Activated CD4-positive, alpha-beta T cell treated with anti-CD3 and anti-CD28 coated beads, Interleukin-2, Interleukin-6, amounts not matched to agents 100 ng/mL and 50 ng/mL, durations not matched to agents 16 hours and 8 hours (primary cell): ENCODE measurements around the gene NR2F2.

Experiments
- DNase-seq: peaks from one replicate; pipeline ENCODE4 v3.0.0-alpha.2; 2020

The NR2F2 gene

DNA sequence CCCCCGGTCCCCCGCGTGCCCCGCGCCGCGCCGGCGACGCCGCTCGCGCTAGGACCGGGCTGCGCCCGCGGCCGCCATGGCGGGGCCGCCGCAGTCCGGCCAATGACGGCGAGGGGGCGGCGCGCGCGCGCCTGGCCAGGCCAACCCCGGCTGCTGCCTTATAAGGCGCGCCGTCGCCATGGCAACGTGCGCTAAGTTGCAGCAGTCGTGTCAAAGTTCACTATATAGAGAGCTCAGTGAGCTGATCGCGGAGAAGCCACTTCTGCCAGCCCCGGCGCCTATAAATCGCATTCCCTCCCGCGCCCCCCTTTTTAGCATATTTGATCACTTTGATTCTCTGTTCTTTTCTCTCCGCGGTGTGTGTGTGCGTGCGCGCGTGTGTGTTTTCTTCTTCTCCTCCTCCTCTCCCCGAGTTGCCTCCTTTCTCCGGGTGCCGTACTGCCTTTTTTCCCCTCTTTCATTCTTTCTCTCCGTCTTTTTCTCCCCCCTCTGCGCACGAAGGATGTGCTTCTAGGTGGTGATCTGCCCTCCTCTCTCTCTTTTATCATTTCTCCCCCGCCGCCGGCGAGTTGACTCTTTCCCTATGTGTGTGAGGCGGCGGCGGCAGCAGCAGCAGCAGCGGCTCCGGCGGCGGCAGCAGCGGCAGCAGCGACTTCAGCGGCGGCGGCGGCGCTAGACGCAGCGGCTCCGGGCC is at the start of gene NR2F2:
Gene NR2F2 (plus strand): TSS at position 251 of the 694 bp plus-strand sequence. CDS start 1,406 bp downstream, outside the sequence.
- peak; percentile 74 for DNase-seq

- DNase-seq, result no peak
These were observed 45.2 kb upstream of the NR2F2 start for GRCh38 chr15:96285305-96285704.

- no peak for DNase-seq
These were observed 44.7 kb upstream of the NR2F2 start for GRCh38 chr15:96285729-96286254.

- DNase-seq, result no peak
These were observed 39.8 kb upstream of the NR2F2 start for GRCh38 chr15:96290679-96291078.

- DNase-seq, result no peak
These were observed 37.9 kb upstream of the NR2F2 start for GRCh38 chr15:96292635-96293034.

GRCh38 chr15:96293441-96293840 is 37.1 kb upstream of the NR2F2 start:
- no peak for DNase-seq

DNA sequence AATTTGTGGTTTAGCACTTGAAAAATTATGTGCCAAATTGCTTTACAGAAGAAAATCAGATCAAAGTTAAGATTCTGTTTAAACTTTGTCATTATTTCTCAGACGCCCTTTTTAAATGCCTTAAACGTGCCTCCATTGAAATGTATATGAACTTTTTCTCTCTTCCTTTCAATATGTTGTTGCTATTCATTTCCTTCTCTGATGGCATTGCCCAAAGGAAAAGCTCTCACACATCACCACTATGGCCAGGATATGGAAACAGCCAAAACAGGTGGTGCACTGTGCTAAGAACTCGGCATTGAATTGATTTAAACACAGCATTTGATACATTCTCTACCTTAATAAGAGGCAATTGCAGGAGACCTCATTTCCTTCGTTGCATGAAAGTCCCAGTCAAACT is 35.7 kb upstream of the NR2F2 start:
- no peak for DNase-seq

DNA sequence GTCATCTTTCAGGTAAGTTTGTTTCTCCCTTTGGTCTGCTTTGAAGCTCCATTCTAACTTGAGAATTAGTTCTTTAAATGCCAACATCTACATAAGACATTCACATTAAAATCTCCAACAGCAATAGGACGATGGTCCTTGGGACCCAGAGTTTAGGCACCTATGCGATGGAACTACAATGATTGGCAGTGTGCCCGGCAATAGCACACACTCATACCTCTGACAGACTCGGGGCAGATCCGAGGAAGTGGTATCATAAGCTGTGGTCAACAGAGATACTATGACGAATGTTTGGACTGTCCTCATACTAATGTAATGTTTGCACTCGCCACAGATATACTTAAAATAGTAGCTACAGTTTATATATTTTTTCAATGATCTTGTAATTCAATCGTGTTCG is 34.2 kb upstream of the NR2F2 start:
- DNase-seq, result no peak

GRCh38 chr15:96297783-96298182 is 32.7 kb upstream of the NR2F2 start:
- no peak for DNase-seq

DNA sequence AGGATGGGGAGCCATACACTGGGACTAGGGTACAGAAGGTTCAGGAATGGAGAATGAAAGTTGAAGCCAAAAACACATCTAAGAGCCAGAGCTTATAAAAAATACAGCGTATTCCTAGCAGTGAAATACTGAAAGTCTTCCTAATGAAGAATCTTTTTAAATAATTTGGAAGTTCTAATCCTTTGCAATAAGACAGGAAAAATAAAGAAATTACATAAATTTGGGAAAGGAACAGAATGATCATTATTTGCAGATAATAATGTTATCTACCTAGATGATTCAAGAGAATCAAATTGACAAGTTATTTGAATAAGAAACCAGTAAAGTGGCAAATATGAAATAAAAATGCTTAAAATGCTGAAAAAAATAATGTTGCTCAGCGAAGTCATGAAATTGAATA is 32.3 kb upstream of the NR2F2 start:
- DNase-seq, result no peak

- no peak for DNase-seq
These were observed 29.7 kb upstream of the NR2F2 start for GRCh38 chr15:96300836-96301235.

DNA sequence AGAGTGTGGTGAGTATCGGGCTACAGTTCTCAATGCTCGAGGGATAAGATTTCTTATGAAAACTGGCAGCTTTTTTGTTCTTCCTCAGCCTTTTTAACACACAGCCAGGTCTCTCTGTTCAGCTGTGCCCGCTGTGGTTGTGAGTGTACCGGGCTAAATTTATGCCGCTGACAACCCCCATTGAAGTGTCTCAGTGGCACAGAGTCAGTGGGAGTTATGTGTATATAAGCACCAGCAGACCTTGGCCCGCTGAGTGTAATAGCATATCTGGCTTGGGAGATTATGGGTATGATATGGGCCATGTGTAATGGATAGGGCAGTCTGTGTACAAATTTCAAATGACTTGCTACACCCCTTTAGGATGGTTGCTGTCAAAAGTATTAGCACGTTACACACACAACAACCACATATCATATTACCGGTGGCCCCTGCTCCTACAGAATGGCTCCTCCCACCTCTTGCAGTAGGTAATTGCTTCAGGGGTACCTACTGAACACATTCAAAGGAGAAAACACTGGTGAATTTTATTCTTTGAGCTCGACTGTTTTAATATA is 26.9 kb upstream of the NR2F2 start:
- DNase-seq, result no peak

DNA sequence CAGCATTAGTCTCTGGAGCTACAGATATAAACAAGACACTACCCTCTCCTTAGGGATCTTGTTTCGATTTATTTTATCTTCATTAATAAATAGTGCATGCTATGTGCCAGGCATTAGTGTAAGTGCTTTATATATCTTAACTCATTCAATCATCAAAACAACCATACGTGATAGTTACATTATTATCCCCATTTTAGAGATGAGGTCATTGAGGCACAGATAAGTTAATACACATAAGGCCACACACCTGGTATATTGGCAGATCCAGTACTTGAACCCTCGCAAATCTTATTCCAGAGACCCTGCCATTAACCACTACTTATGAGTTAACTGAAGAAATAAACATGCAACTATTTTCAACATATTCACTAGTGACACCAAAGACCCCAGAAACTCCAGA is 25.7 kb upstream of the NR2F2 start:
- no peak for DNase-seq

DNA sequence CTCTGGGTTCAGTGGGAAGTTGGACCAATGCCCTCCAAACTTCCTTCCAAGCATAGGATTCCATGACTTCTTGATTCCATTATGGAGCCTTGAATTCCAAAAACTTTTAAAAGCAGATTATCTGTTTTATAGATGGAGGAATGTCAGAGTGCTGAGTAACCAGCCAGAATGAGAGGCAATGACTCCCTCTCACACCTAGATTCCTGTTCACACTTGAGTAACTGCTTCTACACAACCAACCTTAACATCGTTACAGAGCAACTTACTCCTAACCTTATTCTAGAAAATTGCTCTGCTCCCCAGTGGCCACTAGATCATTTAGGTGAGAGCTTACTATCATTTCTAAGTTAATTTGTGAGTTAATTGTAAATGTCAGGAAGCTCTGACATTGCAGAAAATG is 24.2 kb upstream of the NR2F2 start:
- DNase-seq, result no peak

DNA sequence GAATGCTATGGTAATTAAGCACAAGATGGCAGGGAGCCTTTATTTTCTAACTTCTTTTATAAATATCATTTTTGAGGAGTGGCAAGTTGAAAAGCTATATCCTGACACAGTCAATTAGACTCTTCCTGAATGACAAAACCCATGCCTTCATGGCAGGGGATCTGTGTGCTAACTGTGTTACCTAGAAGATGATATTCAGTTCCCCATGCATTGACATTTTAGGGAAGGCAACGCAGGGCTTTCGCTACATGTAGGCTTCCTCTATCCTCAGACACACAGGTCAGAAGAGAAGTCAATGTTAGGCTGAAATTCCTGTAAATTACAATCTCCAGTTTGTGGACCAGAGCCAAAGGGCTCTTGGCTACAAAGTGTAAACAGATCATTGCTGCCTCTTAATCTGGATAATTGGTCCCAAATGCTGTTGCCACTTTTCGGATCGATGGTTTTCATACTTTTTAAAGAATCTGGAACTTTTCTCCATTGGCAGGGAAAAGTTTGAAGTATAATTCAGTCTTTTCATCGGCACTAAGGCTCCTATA is 22.6 kb upstream of the NR2F2 start:
- no peak for DNase-seq

- DNase-seq, result no peak
These were observed 21.3 kb upstream of the NR2F2 start for GRCh38 chr15:96309143-96309660.

- DNase-seq, result no peak
These were observed 19.1 kb upstream of the NR2F2 start for GRCh38 chr15:96311256-96311955.

DNA sequence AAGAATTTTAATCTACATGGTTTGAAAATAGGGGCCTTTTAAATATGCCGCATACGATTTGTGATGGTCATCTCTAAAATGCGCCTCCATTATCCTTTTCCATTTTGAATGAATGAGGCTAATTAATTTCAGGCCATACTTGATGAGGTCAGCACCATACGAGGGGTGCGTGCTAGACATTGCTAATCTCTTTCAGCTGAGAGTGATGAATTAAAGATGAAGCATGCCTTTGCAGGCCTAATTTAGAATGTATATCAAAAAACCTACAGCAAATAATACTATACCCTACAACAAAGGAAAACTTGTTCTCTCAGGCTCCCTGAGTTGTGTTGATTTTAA is 18.6 kb upstream of the NR2F2 start:
- DNase-seq, result no peak

GRCh38 chr15:96312641-96313335 is 17.7 kb upstream of the NR2F2 start:
- DNase-seq, result no peak

DNA sequence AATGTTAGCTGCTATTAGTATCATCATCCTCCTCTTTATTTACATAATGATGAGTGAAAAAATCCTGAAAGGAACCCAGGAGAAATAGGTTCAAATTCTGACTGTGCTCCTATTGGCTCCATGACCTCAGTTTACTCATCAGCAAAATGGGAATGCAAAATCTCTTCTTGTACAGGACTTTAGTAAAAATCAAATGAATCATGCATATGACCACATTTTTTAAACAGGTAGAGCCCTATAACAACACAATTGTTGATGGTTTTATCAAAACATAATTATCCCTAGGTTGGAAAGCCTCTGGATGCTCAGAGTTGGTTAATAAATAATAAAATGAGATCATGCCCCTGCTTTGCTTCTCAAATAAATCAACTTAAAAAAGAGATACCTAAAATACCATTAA is 16.0 kb upstream of the NR2F2 start:
- DNase-seq, result no peak

GRCh38 chr15:96314963-96315362 is 15.5 kb upstream of the NR2F2 start:
- DNase-seq, result no peak

- DNase-seq, result no peak
These were observed 13.4 kb upstream of the NR2F2 start for GRCh38 chr15:96316953-96317629.

GRCh38 chr15:96320107-96320506 is 10.4 kb upstream of the NR2F2 start:
- DNase-seq, result no peak
